Gastrocnemius medialis (tissue), 4 donors: Measurements from ENCODE around the gene PRDM15.

ENCODE experiments used
- POLR2A ChIP-seq, 2 donors: fragments of 450-650 bp; IDR thresholded peaks; one replicate each; pipeline ENCODE4 v1.6.1; 2017; ENCODE audit warnings: antibody characterized with exemption in 2 of 2, mild to moderate bottlenecking in 2 of 2, moderate library complexity in 2 of 2
- TF ChIP-seq, protein P1 (sequence below), 5 experiments: fragments of 450-650 bp in 3 of 5; fragments of 200-600 bp in 2 of 5; sonication (generic) in 2 of 5; IDR thresholded peaks in 4 of 5; conservative IDR thresholded peaks in 1 of 5; 1 replicate in 4 of 5; 2 replicates in 1 of 5; pipeline ENCODE4 v1.5.1; 2016 to 2019; ENCODE audit warnings: antibody characterized with exemption in 5 of 5, mild to moderate bottlenecking in 3 of 5, moderate library complexity in 3 of 5

DNA sequence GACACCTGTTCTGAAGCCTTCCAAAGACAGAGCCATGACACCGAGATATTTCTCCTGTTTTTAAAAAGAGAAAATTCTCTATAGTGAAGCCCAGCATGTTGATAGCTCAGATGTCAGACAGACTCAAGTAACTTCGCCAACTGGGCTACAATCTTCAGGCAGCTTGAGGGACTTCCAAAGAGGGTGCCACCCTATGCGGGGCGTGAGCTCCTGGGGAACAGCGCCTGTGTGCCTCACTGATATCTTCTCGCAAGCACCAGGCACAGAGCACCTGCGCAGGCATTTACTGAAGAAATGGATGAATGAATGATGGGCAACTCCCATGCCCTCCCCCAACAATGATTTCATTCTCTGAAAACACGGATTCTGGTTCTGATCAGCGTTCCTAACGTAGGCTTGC lies 129.9 kb downstream of the PRDM15 start:
- TF ChIP-seq, protein P1, sequence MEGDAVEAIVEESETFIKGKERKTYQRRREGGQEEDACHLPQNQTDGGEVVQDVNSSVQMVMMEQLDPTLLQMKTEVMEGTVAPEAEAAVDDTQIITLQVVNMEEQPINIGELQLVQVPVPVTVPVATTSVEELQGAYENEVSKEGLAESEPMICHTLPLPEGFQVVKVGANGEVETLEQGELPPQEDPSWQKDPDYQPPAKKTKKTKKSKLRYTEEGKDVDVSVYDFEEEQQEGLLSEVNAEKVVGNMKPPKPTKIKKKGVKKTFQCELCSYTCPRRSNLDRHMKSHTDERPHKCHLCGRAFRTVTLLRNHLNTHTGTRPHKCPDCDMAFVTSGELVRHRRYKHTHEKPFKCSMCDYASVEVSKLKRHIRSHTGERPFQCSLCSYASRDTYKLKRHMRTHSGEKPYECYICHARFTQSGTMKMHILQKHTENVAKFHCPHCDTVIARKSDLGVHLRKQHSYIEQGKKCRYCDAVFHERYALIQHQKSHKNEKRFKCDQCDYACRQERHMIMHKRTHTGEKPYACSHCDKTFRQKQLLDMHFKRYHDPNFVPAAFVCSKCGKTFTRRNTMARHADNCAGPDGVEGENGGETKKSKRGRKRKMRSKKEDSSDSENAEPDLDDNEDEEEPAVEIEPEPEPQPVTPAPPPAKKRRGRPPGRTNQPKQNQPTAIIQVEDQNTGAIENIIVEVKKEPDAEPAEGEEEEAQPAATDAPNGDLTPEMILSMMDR (IDR thresholded peaks at IDR 0.05 in 4 of 5, conservative IDR thresholded peaks at IDR 0.05 in 1 of 5), result no peak
- no peak for TF ChIP-seq POLR2A (IDR thresholded peaks at IDR 0.05)
